Measurements from ENCODE around the gene MIOS.

The MIOS gene

DNA sequence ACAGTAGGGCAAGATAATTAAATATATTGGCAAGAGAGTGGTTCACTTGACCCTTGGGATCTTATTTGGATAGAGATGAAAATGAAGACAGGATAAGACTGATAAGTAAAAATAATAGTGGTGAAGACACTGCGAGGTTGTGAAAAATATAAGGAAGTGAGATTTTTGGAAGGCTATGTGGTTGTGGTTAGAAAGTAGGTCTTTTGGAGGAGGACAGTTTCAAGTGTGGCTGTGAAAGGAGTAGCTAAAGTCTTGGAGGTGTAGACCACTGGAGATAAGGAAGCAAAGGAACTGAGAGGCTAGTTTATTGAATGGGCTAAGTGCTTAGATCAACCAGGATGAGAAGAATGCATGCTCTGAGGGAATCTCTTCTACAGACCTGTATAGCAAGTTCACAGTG lies 11.2 kb downstream of the MIOS start:
- H3K9me3 ChIP-seq (ENCODE audit: control insufficient read depth, insufficient read depth, low read depth, low read length): no peaks in the 10 kb centered on the region
- no peak overlapping the region for H3K27ac ChIP-seq (ENCODE audit: extremely low read depth, low read depth, low read length)
- H3K36me3 ChIP-seq (ENCODE audit: control insufficient read depth in 2 of 2, insufficient read depth in 1 of 2, low read length in 2 of 2): peaks cover 0 to 5% of the 10 kb centered on the region in 2 experiments; a peak in 1 of 3 replicates
- no peak overlapping the region for H3K4me3 ChIP-seq (ENCODE audit: low read depth, low read length)
- TF ChIP-seq, protein P1, sequence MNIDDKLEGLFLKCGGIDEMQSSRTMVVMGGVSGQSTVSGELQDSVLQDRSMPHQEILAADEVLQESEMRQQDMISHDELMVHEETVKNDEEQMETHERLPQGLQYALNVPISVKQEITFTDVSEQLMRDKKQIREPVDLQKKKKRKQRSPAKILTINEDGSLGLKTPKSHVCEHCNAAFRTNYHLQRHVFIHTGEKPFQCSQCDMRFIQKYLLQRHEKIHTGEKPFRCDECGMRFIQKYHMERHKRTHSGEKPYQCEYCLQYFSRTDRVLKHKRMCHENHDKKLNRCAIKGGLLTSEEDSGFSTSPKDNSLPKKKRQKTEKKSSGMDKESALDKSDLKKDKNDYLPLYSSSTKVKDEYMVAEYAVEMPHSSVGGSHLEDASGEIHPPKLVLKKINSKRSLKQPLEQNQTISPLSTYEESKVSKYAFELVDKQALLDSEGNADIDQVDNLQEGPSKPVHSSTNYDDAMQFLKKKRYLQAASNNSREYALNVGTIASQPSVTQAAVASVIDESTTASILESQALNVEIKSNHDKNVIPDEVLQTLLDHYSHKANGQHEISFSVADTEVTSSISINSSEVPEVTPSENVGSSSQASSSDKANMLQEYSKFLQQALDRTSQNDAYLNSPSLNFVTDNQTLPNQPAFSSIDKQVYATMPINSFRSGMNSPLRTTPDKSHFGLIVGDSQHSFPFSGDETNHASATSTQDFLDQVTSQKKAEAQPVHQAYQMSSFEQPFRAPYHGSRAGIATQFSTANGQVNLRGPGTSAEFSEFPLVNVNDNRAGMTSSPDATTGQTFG (tag by site-specific recombination; IDR thresholded peaks at IDR 0.05; ENCODE audit: borderline replicate concordance): no peak
- TF ChIP-seq ZSCAN5A (tag by site-specific recombination; IDR thresholded peaks at IDR 0.05) (no peak), ZNF121 (tag by site-specific recombination; IDR thresholded peaks at IDR 0.05) (no peak), ZNF585B (tag by site-specific recombination; IDR thresholded peaks at IDR 0.05) (no peak), ZNF560 (tag by site-specific recombination; IDR thresholded peaks at IDR 0.05; ENCODE audit: borderline replicate concordance) (no peak), ZFP37 (tag by site-specific recombination; IDR thresholded peaks at IDR 0.05) (no peak), ZNF677 (tag by site-specific recombination; IDR thresholded peaks at IDR 0.05) (no peak), ZNF792 (tag by site-specific recombination; IDR thresholded peaks at IDR 0.05) (no peak), ZNF302 (tag by site-specific recombination; IDR thresholded peaks at IDR 0.05; ENCODE audit: low read depth) (no peak), PRDM4 (tag by site-specific recombination; IDR thresholded peaks at IDR 0.05) (no peak), KLF10 (tag by site-specific recombination; IDR thresholded peaks at IDR 0.05) (no peak), REPIN1 (tag by site-specific recombination; IDR thresholded peaks at IDR 0.05; ENCODE audit: low read depth) (no peak), ZNF529 (tag by site-specific recombination; IDR thresholded peaks at IDR 0.05; ENCODE audit: insufficient replicate concordance) (no peak), TRIM28 (IDR thresholded peaks at IDR 0.05; ENCODE audit: borderline replicate concordance, low read length) (no peak), ZNF596 (tag by site-specific recombination; IDR thresholded peaks at IDR 0.05) (no peak), BCL6B (tag by site-specific recombination; IDR thresholded peaks at IDR 0.05) (no peak)
- no peaks in the 10 kb centered on the region for H3K4me1 ChIP-seq (ENCODE audit: control insufficient read depth, insufficient read depth, low read length)
- POLR2A ChIA-PET: no interaction called here
- CTCF ChIA-PET: no interaction called here

DNA sequence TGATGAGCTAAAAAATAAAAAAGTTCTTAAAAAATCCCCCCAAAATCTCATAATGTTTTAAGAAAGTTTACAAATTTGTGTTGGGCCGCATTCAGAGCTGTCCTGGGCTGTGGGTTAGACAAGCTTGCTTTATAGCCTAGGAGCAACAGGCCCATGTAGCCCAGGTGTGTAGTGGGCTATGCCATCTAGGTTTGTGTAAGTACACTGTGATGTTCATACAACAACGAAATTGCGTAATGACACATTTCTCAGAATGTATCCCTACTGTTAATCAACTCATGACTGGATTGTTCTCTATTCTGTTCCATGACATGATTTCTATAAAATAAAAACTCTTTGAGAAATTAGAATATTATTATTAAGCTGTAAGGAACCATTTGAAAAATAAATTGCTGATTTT lies 13.0 kb downstream of the MIOS start:
- POLR2A ChIA-PET: no interaction called here
- Histone ChIP-seq H3K4me1 (ENCODE audit: control insufficient read depth, insufficient read depth, low read length) (no peaks in the 10 kb centered on the region), H3K9me3 (ENCODE audit: control insufficient read depth, insufficient read depth, low read depth, low read length) (no peaks in the 10 kb centered on the region), H3K36me3 (ENCODE audit: control insufficient read depth in 2 of 2, insufficient read depth in 1 of 2, low read length in 2 of 2) (no peaks in the 10 kb centered on the region; a peak in 1 of 3 replicates), H3K27ac (ENCODE audit: extremely low read depth, low read depth, low read length) (no peak overlapping the region), H3K4me3 (ENCODE audit: low read depth, low read length) (no peak overlapping the region)
- CTCF ChIA-PET: interaction anchor here (1.1 kb wide), 1 partner anchor 38 kb away, joined by 3 read pairs; no protein-coding TSS in a partner anchor
- no peak for TF ChIP-seq ELK4 (IDR thresholded peaks at IDR 0.05; ENCODE audit: borderline replicate concordance, low read depth, low read length)
